ENCODE data around the gene GPAT2.

GPAT2 gene

GRCh38 chr2:96082211-96083063 lies 47.7 kb upstream of the GPAT2 start:
- H3K9ac ChIP-seq (ENCODE audit: low read length): no peak overlapping the region
- no peak overlapping the region for H3K4ac ChIP-seq (ENCODE audit: low read depth, low read length)
- no peaks in the 10 kb centered on the region for H3K27me3 ChIP-seq (ENCODE audit: insufficient read depth, low read length)
- no CpG with 5 or more reads among the region's 14 CpGs for WGBS (ENCODE audit: extremely low coverage, insufficient coverage, insufficient read length)
- no peaks in the 10 kb centered on the region for H3K4me1 ChIP-seq (ENCODE audit: control insufficient read depth in 1 of 2, insufficient read depth in 2 of 2, low read length in 2 of 2)
- no peak overlapping the region for H4K8ac ChIP-seq (ENCODE audit: low read depth, low read length)
- H3K23ac ChIP-seq (ENCODE audit: low read length): no peak overlapping the region
- H3K79me2 ChIP-seq (ENCODE audit: control insufficient read depth, insufficient read depth, low read length, poor library complexity): no peaks in the 10 kb centered on the region
- no peak overlapping the region for H3K4me3 ChIP-seq (ENCODE audit: low read depth, low read length)
- no peak overlapping the region for H3K14ac ChIP-seq (ENCODE audit: low read length)
- H3K79me1 ChIP-seq (ENCODE audit: low read length): no peaks in the 10 kb centered on the region
- H2AK5ac ChIP-seq (ENCODE audit: low read length): no peak overlapping the region
- no peak overlapping the region for H2AFZ ChIP-seq (ENCODE audit: insufficient read depth, low read length, poor library complexity)
- H3K4me2 ChIP-seq (ENCODE audit: low read length): no peak overlapping the region
- no peak overlapping the region for H3K18ac ChIP-seq (ENCODE audit: low read length)
- H2BK12ac ChIP-seq (ENCODE audit: low read length): no peak overlapping the region
- H3K9me3 ChIP-seq (ENCODE audit: insufficient read depth, low read depth, low read length): no peaks in the 10 kb centered on the region
- no peak for DNase-seq
- no peak overlapping the region for H3K27ac ChIP-seq (ENCODE audit: low read depth, low read length)
- no peak overlapping the region for H2BK120ac ChIP-seq (ENCODE audit: insufficient read depth, low read length, poor library complexity)
- no peak overlapping the region for H2BK5ac ChIP-seq (ENCODE audit: low read depth, low read length, poor library complexity)
- no peaks in the 10 kb centered on the region for H3K36me3 ChIP-seq (ENCODE audit: control insufficient read depth in 1 of 2, insufficient read depth in 2 of 2, low read length in 2 of 2)
- no peak overlapping the region for H4K91ac ChIP-seq (ENCODE audit: low read depth, low read length)
- no peak overlapping the region for H4K12ac ChIP-seq (ENCODE audit: low read depth, low read length)

- Histone ChIP-seq H2AK5ac (ENCODE audit: low read length) (no peak overlapping the region), H4K8ac (ENCODE audit: low read depth, low read length) (no peak overlapping the region), H2BK12ac (ENCODE audit: low read length) (no peak overlapping the region), H3K36me3 (ENCODE audit: control insufficient read depth in 1 of 2, insufficient read depth in 2 of 2, low read length in 2 of 2) (no peaks in the 10 kb centered on the region), H3K4ac (ENCODE audit: low read depth, low read length) (no peak overlapping the region), H3K79me2 (ENCODE audit: control insufficient read depth, insufficient read depth, low read length, poor library complexity) (no peaks in the 10 kb centered on the region), H3K79me1 (ENCODE audit: low read length) (no peaks in the 10 kb centered on the region), H3K4me2 (ENCODE audit: low read length) (no peak overlapping the region), H2BK120ac (ENCODE audit: insufficient read depth, low read length, poor library complexity) (no peak overlapping the region), H3K18ac (ENCODE audit: low read length) (no peak overlapping the region), H3K27me3 (ENCODE audit: insufficient read depth, low read length) (no peaks in the 10 kb centered on the region), H4K12ac (ENCODE audit: low read depth, low read length) (no peak overlapping the region), H4K91ac (ENCODE audit: low read depth, low read length) (no peak overlapping the region), H3K27ac (ENCODE audit: low read depth, low read length) (no peak overlapping the region), H3K9ac (ENCODE audit: low read length) (no peak overlapping the region), H3K23ac (ENCODE audit: low read length) (no peak overlapping the region), H3K4me1 (ENCODE audit: control insufficient read depth in 1 of 2, insufficient read depth in 2 of 2, low read length in 2 of 2) (no peaks in the 10 kb centered on the region), H2AFZ (ENCODE audit: insufficient read depth, low read length, poor library complexity) (no peak overlapping the region), H3K9me3 (ENCODE audit: insufficient read depth, low read depth, low read length) (no peaks in the 10 kb centered on the region), H3K14ac (ENCODE audit: low read length) (no peak overlapping the region), H2BK5ac (ENCODE audit: low read depth, low read length, poor library complexity) (no peak overlapping the region), H3K4me3 (ENCODE audit: low read depth, low read length) (no peak overlapping the region)
- no CpG with 5 or more reads among the region's 2 CpGs for WGBS (ENCODE audit: extremely low coverage, insufficient coverage, insufficient read length)
- no peak for DNase-seq
Measured at GRCh38 chr2:96081042-96081441, 46.3 kb upstream of the GPAT2 start.

- H2BK120ac ChIP-seq (ENCODE audit: insufficient read depth, low read length, poor library complexity): no peak overlapping the region
- peaks cover 2% of the 10 kb centered on the region for H3K79me1 ChIP-seq (ENCODE audit: low read length)
- no peak overlapping the region for H3K27ac ChIP-seq (ENCODE audit: low read depth, low read length)
- H3K4me3 ChIP-seq (ENCODE audit: low read depth, low read length): no peak overlapping the region
- no peak overlapping the region for H2BK5ac ChIP-seq (ENCODE audit: low read depth, low read length, poor library complexity)
- no peaks in the 10 kb centered on the region for H3K79me2 ChIP-seq (ENCODE audit: control insufficient read depth, insufficient read depth, low read length, poor library complexity)
- no peak overlapping the region for H3K23ac ChIP-seq (ENCODE audit: low read length)
- no peak overlapping the region for H2AFZ ChIP-seq (ENCODE audit: insufficient read depth, low read length, poor library complexity)
- DNase-seq: no peak
- no peak overlapping the region for H4K91ac ChIP-seq (ENCODE audit: low read depth, low read length)
- H4K12ac ChIP-seq (ENCODE audit: low read depth, low read length): no peak overlapping the region
- H2BK12ac ChIP-seq (ENCODE audit: low read length): no peak overlapping the region
- H3K4me1 ChIP-seq (ENCODE audit: control insufficient read depth in 1 of 2, insufficient read depth in 2 of 2, low read length in 2 of 2): peaks cover 10 to 13% of the 10 kb centered on the region in 2 experiments
- no peaks in the 10 kb centered on the region for H3K9me3 ChIP-seq (ENCODE audit: insufficient read depth, low read depth, low read length)
- H3K18ac ChIP-seq (ENCODE audit: low read length): no peak overlapping the region
- no peak overlapping the region for H3K9ac ChIP-seq (ENCODE audit: low read length)
- H3K36me3 ChIP-seq (ENCODE audit: control insufficient read depth in 1 of 2, insufficient read depth in 2 of 2, low read length in 2 of 2): no peaks in the 10 kb centered on the region
- no CpG with 5 or more reads among the region's 2 CpGs for WGBS (ENCODE audit: extremely low coverage, insufficient coverage, insufficient read length)
- no peak overlapping the region for H3K4ac ChIP-seq (ENCODE audit: low read depth, low read length)
- no peak overlapping the region for H4K8ac ChIP-seq (ENCODE audit: low read depth, low read length)
- H3K14ac ChIP-seq (ENCODE audit: low read length): no peak overlapping the region
- no peak overlapping the region for H2AK5ac ChIP-seq (ENCODE audit: low read length)
- H3K4me2 ChIP-seq (ENCODE audit: low read length): no peak overlapping the region
- no peaks in the 10 kb centered on the region for H3K27me3 ChIP-seq (ENCODE audit: insufficient read depth, low read length)
Measured at GRCh38 chr2:96075199-96075771, 40.6 kb upstream of the GPAT2 start.

GRCh38 chr2:96074156-96074555 lies 39.4 kb upstream of the GPAT2 start:
- H3K27me3 ChIP-seq (ENCODE audit: insufficient read depth, low read length): no peaks in the 10 kb centered on the region
- no peak overlapping the region for H3K4me2 ChIP-seq (ENCODE audit: low read length)
- H2BK120ac ChIP-seq (ENCODE audit: insufficient read depth, low read length, poor library complexity): no peak overlapping the region
- no peak overlapping the region for H3K4ac ChIP-seq (ENCODE audit: low read depth, low read length)
- H2BK12ac ChIP-seq (ENCODE audit: low read length): no peak overlapping the region
- no peaks in the 10 kb centered on the region for H3K9me3 ChIP-seq (ENCODE audit: insufficient read depth, low read depth, low read length)
- no peak overlapping the region for H2AK5ac ChIP-seq (ENCODE audit: low read length)
- no peak for DNase-seq
- no peak overlapping the region for H4K8ac ChIP-seq (ENCODE audit: low read depth, low read length)
- H3K79me2 ChIP-seq (ENCODE audit: control insufficient read depth, insufficient read depth, low read length, poor library complexity): no peaks in the 10 kb centered on the region
- H3K9ac ChIP-seq (ENCODE audit: low read length): no peak overlapping the region
- no peaks in the 10 kb centered on the region for H3K36me3 ChIP-seq (ENCODE audit: control insufficient read depth in 1 of 2, insufficient read depth in 2 of 2, low read length in 2 of 2)
- H4K91ac ChIP-seq (ENCODE audit: low read depth, low read length): no peak overlapping the region
- no peak overlapping the region for H2AFZ ChIP-seq (ENCODE audit: insufficient read depth, low read length, poor library complexity)
- no peak overlapping the region for H3K18ac ChIP-seq (ENCODE audit: low read length)
- H3K23ac ChIP-seq (ENCODE audit: low read length): no peak overlapping the region
- no peak overlapping the region for H2BK5ac ChIP-seq (ENCODE audit: low read depth, low read length, poor library complexity)
- no peak overlapping the region for H3K4me3 ChIP-seq (ENCODE audit: low read depth, low read length)
- H4K12ac ChIP-seq (ENCODE audit: low read depth, low read length): no peak overlapping the region
- no peak overlapping the region for H3K14ac ChIP-seq (ENCODE audit: low read length)
- H3K4me1 ChIP-seq (ENCODE audit: control insufficient read depth in 1 of 2, insufficient read depth in 2 of 2, low read length in 2 of 2): peaks cover 10 to 13% of the 10 kb centered on the region in 2 experiments
- no CpG with 5 or more reads among the region's 6 CpGs for WGBS (ENCODE audit: extremely low coverage, insufficient coverage, insufficient read length)
- no peak overlapping the region for H3K27ac ChIP-seq (ENCODE audit: low read depth, low read length)
- H3K79me1 ChIP-seq (ENCODE audit: low read length): peaks cover 2% of the 10 kb centered on the region
